ENCODE data around the gene MBD3L2B.

- TF ChIP-seq SRSF9 (IDR thresholded peaks at IDR 0.05; ENCODE audit: borderline replicate concordance, low read depth, low read length) (no peak), MYBL2 (IDR thresholded peaks at IDR 0.05; ENCODE audit: low read depth) (no peak), MYBL2 (CRISPR knock-in tag; IDR thresholded peaks at IDR 0.05; ENCODE audit: borderline replicate concordance) (no peak), FOXO4 (CRISPR knock-in tag; IDR thresholded peaks at IDR 0.05) (no peak), CTCF (IDR thresholded peaks at IDR 0.05 in 2 of 3, conservative IDR thresholded peaks at IDR 0.05 in 1 of 3; ENCODE audit: insufficient read depth in 2 of 3, low read depth in 1 of 3, low read length in 3 of 3) (no peak), UBTF (IDR thresholded peaks at IDR 0.05; ENCODE audit: borderline replicate concordance in 1 of 2, low read depth in 2 of 2, low read length in 2 of 2) (no peak)
Observed at GRCh38 chr19:6999933-7000332, 21.3 kb downstream of the MBD3L2B start.
